Astrocyte (in vitro differentiated cells and primary cell): Measurements from ENCODE around the gene OPCML. TPM values are rescaled to one million over a fixed set of nuclear protein-coding genes. Genes with fewer than 3 reads are reported as not detected.

ENCODE experiments used
- DNase-seq: peaks from one replicate; pipeline ENCODE4 v3.0.0-alpha.2; 2010; ENCODE audit warnings: low read depth
- FAIRE-seq: peaks from 2 replicates; lab custom pipeline; 2011; peaks lifted over from hg19 to GRCh38; lab: Jason Lieb, UNC
- H2AFZ ChIP-seq: 2 replicates; pipeline ENCODE4 v1.6.0; 2012; ENCODE audit warnings: low read depth, low read length, inconsistent platforms
- H3K27ac ChIP-seq: 2 replicates; pipeline ENCODE4 v1.5.1; 2011; ENCODE audit warnings: low read depth, low read length, inconsistent platforms
- H3K27me3 ChIP-seq: 2 replicates; pipeline ENCODE4 v1.6.0; 2011; ENCODE audit warnings: low read length, inconsistent platforms; ENCODE audit not compliant: insufficient read depth
- H3K36me3 ChIP-seq: 2 replicates; pipeline ENCODE4 v1.5.1; 2011; ENCODE audit warnings: low read length, inconsistent platforms; ENCODE audit not compliant: insufficient read depth
- H3K4me1 ChIP-seq: 2 replicates; pipeline ENCODE4 v1.5.1; 2011; ENCODE audit warnings: low read length, inconsistent platforms; ENCODE audit not compliant: insufficient read depth
- H3K4me2 ChIP-seq: 2 replicates; pipeline ENCODE4 v1.6.0; 2012; ENCODE audit warnings: low read length, inconsistent platforms
- H3K4me3 ChIP-seq: 2 replicates; pipeline ENCODE4 v1.5.1; 2011; ENCODE audit warnings: low read depth, mild to moderate bottlenecking, low read length, inconsistent platforms; ENCODE audit not compliant: insufficient read depth
- H3K79me2 ChIP-seq: 2 replicates; pipeline ENCODE4 v1.6.0; 2012; ENCODE audit warnings: mild to moderate bottlenecking, low read length, inconsistent platforms; ENCODE audit not compliant: insufficient read depth
- H3K9ac ChIP-seq: 2 replicates; pipeline ENCODE4 v1.6.0; 2012; ENCODE audit warnings: mild to moderate bottlenecking, low read length, inconsistent platforms
- H3K9me3 ChIP-seq: 2 replicates; pipeline ENCODE4 v1.5.1; 2012; ENCODE audit warnings: low read depth, mild to moderate bottlenecking, low read length, inconsistent platforms; ENCODE audit not compliant: insufficient read depth
- H4K20me1 ChIP-seq: 2 replicates; pipeline ENCODE4 v1.6.0; 2012; ENCODE audit warnings: low read length, inconsistent platforms; ENCODE audit not compliant: insufficient read depth
- H3K27ac Mint-ChIP-seq: one replicate; pipeline ENCODE4 v1.8.0; 2021; ENCODE audit warnings: mild to moderate bottlenecking, mixed read lengths; ENCODE audit not compliant: unreplicated experiment
- H3K27me3 Mint-ChIP-seq: one replicate; pipeline ENCODE4 v1.8.0; 2021; ENCODE audit warnings: low read depth, mixed read lengths; ENCODE audit not compliant: unreplicated experiment
- H3K36me3 Mint-ChIP-seq: one replicate; pipeline ENCODE4 v1.8.0; 2021; ENCODE audit warnings: low read depth, mixed read lengths; ENCODE audit not compliant: unreplicated experiment
- H3K4me1 Mint-ChIP-seq: one replicate; pipeline ENCODE4 v1.8.0; 2021; ENCODE audit warnings: low read depth, mixed read lengths; ENCODE audit not compliant: unreplicated experiment
- H3K4me3 Mint-ChIP-seq: one replicate; pipeline ENCODE4 v1.8.0; 2021; ENCODE audit warnings: mild to moderate bottlenecking, moderate library complexity, mixed read lengths; ENCODE audit not compliant: unreplicated experiment
- H3K9me3 Mint-ChIP-seq: one replicate; pipeline ENCODE4 v1.8.0; 2021; ENCODE audit warnings: mild to moderate bottlenecking, mixed read lengths; ENCODE audit not compliant: unreplicated experiment
- CTCF ChIP-seq: IDR thresholded peaks from 2 replicates; pipeline ENCODE4 v1.5.1; 2011; ENCODE audit warnings: low read depth, mild to moderate bottlenecking, inconsistent platforms, low read length, moderate library complexity; ENCODE audit not compliant: insufficient read depth
- EZH2 ChIP-seq: IDR thresholded peaks from 2 replicates; pipeline ENCODE4 v1.6.1; 2012; ENCODE audit warnings: mild to moderate bottlenecking, low read length, inconsistent platforms; ENCODE audit not compliant: insufficient read depth
- total RNA-seq: library from RNA; stranded (reverse); gene quantifications from 2 replicates; pipeline ENCODE4 v1.2.1, GENCODE V29; 2021

OPCML gene
- total RNA-seq, 1 donor from 2014 or later: 7.9 TPM

- no peak overlapping the region for H2AFZ ChIP-seq
- H3K4me3 ChIP-seq: no peak overlapping the region
- H3K27ac ChIP-seq: no peak overlapping the region
- no peaks in the 10 kb centered on the region for H3K36me3 ChIP-seq
- no peaks in the 10 kb centered on the region for H3K4me1 ChIP-seq
- H3K27ac Mint-ChIP-seq: no peak overlapping the region
- no peak for FAIRE-seq
- peaks cover 12% of the 10 kb centered on the region for H3K27me3 Mint-ChIP-seq
- H3K9me3 ChIP-seq: no peaks in the 10 kb centered on the region
- no peak for DNase-seq
- no peak overlapping the region for H3K9ac ChIP-seq
- H3K4me2 ChIP-seq: no peak overlapping the region
- no peaks in the 10 kb centered on the region for H3K36me3 Mint-ChIP-seq
- no peaks in the 10 kb centered on the region for H4K20me1 ChIP-seq
- no peaks in the 10 kb centered on the region for H3K9me3 Mint-ChIP-seq
- H3K4me1 Mint-ChIP-seq: peaks cover 7% of the 10 kb centered on the region
- no peaks in the 10 kb centered on the region for H3K79me2 ChIP-seq
- H3K4me3 Mint-ChIP-seq: no peak overlapping the region
- TF ChIP-seq EZH2: no peak
- TF ChIP-seq CTCF: no peak
- no peaks in the 10 kb centered on the region for H3K27me3 ChIP-seq
Measured at GRCh38 chr11:133548641-133549040, 16.3 kb upstream of the OPCML start.

GRCh38 chr11:133547808-133548494 lies 15.7 kb upstream of the OPCML start:
- Mint-ChIP-seq H3K27ac (no peak overlapping the region), H3K27me3 (peaks cover 12% of the 10 kb centered on the region), H3K9me3 (no peaks in the 10 kb centered on the region), H3K36me3 (no peaks in the 10 kb centered on the region), H3K4me3 (no peak overlapping the region), H3K4me1 (peaks cover 7% of the 10 kb centered on the region)
- DNase-seq (no peak), FAIRE-seq (no peak)
- H3K27me3 ChIP-seq: no peaks in the 10 kb centered on the region
- H3K9ac ChIP-seq: no peak overlapping the region
- H3K36me3 ChIP-seq: no peaks in the 10 kb centered on the region
- no peak overlapping the region for H3K4me2 ChIP-seq
- no peaks in the 10 kb centered on the region for H3K9me3 ChIP-seq
- no peak overlapping the region for H2AFZ ChIP-seq
- H3K27ac ChIP-seq: no peak overlapping the region
- no peak for TF ChIP-seq CTCF
- no peak for TF ChIP-seq EZH2
- no peak overlapping the region for H3K4me3 ChIP-seq
- H4K20me1 ChIP-seq: no peaks in the 10 kb centered on the region
- H3K79me2 ChIP-seq: no peaks in the 10 kb centered on the region
- H3K4me1 ChIP-seq: no peaks in the 10 kb centered on the region

GRCh38 chr11:133545199-133545803 lies 13.0 kb upstream of the OPCML start:
- H3K9me3 Mint-ChIP-seq: no peaks in the 10 kb centered on the region
- DNase-seq (no peak), FAIRE-seq (no peak)
- no peak overlapping the region for H3K27ac ChIP-seq
- no peak overlapping the region for H3K9ac ChIP-seq
- TF ChIP-seq CTCF (no peak), EZH2 (no peak)
- H4K20me1 ChIP-seq: no peaks in the 10 kb centered on the region
- H3K4me2 ChIP-seq: no peak overlapping the region
- H3K36me3 Mint-ChIP-seq: no peaks in the 10 kb centered on the region
- H3K36me3 ChIP-seq: no peaks in the 10 kb centered on the region
- H3K4me3 ChIP-seq: no peak overlapping the region
- no peaks in the 10 kb centered on the region for H3K79me2 ChIP-seq
- peaks cover 23% of the 10 kb centered on the region for H3K4me1 Mint-ChIP-seq
- no peak overlapping the region for H2AFZ ChIP-seq
- no peak overlapping the region for H3K4me3 Mint-ChIP-seq
- no peaks in the 10 kb centered on the region for H3K4me1 ChIP-seq
- H3K9me3 ChIP-seq: no peaks in the 10 kb centered on the region
- H3K27me3 Mint-ChIP-seq: peaks cover 6% of the 10 kb centered on the region
- H3K27me3 ChIP-seq: no peaks in the 10 kb centered on the region
- no peak overlapping the region for H3K27ac Mint-ChIP-seq
